Eye (tissue), 1 donor: ENCODE results near the gene HS3ST6.
"Not testable (repeated sequence)": the region's sequence is repeated elsewhere in the genome, so short reads cannot be mapped to it uniquely, and the experiment has no call there.

Source experiments
- DNase-seq: peaks from one replicate; pipeline ENCODE4 v3.0.0-alpha.2; 2015

HS3ST6 gene

DNA sequence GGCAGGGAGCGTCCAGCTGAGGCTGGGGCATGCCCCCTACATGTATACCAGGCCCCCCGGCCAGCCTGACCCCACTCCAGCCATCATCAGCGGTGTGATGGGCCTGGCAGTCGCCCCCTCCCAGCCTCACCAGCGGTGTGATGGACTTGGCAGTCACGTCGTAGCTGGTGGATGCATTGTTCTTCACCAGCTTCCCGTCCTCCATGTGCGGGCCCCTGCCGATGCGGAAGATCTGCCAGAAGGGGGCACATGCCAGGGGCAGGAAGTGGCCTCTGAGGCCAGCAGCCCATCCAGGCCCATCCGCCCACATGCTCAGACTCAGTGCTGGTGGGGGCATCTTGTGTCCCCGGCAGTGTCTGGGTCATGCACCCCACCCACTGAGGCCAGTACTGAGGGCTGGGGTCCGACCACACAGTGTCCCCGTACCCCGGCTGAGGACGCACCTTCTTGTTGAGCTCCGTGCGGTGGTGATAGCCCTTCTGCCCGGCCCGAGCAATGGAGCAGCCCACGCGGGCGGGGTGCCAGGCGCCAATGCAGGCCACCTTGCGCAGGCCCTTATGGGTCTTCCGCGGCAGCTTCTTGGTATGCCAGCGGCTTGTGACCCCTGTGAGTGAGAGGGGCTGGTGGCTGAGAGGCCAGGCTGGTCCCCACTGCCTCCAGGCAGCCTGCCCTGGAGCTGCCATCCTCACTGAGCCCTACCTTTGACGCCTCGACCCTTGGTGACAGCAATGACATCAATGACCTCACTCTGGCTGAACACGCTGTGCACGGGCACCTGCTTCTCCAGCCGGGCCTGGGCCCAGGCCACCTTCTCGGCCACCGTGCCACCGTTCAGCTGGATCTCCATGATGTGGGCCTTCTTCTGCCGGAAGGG, 28.5 kb upstream of the HS3ST6 start:
- DNase-seq = no peak

DNA sequence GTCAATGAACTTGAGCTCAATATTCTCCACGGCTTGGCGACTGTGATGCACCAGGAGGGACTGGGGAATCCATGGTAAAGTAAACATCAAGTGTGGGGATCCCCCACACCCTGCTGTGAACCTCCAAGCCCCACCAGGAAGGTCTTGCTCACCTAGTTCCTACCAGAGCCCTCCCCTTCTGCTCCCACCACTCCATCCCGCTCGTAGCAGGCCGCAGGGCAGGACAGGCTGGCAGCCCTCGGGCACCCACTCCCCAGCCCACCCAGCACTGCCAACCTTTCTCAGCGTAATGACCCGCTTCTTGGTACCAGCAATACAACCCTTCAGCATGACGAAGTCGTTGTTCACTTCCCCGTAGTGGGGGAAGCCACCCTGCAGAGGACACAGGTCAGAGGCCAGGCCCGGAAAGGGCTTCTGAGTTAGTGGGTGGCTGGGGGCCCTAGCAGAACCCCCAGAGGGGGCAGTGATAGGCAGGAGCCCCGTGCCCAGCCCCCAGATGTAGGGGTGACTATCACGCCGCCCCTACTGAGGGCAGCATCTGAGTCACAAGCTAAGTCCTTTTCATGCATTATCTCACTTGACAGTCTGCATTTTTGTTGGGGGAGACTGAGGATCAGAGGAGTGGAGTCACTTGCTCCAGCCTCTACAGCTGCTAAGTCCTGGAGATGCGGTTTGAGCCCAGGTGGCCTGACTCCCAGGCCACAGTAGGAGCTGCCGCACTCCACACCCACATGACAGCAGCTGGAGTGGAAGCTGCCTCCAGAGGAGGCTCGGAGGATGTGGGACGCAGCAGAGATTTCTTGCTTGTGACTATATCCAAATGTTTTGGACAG, 27.6 kb upstream of the HS3ST6 start:
- DNase-seq = no peak

- no peak for DNase-seq
These were observed 26.5 kb upstream of the HS3ST6 start for GRCh38 chr16:1944612-1945199.

DNA sequence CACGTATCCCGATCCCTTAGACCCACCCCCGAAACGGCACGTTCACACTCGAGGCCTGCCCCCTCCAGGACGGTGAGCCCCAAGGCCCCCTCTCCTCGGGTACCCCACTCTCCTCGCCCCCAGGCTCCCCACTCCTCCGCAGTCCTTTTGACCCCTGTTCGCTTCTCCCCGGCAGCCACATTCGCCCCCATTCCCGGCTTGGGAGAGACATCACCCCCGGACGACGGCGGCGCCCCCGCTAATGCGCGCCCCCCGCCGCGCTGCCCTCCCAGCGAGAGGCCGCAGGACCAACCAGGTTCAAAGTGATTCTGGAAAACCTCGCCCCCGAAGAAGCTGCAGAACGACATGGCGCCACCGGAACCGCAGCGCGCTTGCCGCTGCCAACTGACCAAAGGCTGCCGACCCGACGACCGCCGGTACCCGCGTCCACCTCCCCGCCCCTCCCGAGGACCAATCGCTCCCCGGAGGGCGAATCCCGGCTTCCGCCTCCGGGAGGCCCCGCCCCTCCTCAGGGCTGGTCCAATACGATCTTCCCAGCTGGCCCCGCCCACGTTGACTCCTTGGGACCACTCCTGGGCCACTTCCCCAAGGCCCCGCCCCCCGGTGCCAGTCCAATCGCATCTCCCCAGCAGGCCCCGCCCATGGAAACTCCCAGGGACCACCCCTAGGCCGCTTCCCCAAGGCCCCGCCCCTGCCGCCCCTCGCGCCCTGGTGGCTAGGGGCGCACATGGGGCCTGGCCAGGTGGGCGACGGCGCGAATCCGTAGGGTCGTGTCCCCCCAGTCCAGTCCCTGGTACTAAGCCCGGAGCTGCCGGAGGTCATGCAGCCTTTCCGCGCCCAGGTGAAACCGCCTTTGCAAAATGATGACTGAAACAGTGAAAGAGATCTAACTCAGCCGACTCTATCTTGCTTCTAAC, 24.9 kb upstream of the HS3ST6 start, which contains the start of gene MSRB1:
Gene MSRB1 (minus strand): TSS at position 390 of the 917 bp plus-strand sequence. CDS start 43 bp downstream, at position 347.
- DNase-seq = peak; percentile 99

GRCh38 chr16:1942047-1942809, 24.0 kb upstream of the HS3ST6 start:
- no peak for DNase-seq

- DNase-seq = no peak
These were observed 23.2 kb upstream of the HS3ST6 start for GRCh38 chr16:1941162-1942046.

DNA sequence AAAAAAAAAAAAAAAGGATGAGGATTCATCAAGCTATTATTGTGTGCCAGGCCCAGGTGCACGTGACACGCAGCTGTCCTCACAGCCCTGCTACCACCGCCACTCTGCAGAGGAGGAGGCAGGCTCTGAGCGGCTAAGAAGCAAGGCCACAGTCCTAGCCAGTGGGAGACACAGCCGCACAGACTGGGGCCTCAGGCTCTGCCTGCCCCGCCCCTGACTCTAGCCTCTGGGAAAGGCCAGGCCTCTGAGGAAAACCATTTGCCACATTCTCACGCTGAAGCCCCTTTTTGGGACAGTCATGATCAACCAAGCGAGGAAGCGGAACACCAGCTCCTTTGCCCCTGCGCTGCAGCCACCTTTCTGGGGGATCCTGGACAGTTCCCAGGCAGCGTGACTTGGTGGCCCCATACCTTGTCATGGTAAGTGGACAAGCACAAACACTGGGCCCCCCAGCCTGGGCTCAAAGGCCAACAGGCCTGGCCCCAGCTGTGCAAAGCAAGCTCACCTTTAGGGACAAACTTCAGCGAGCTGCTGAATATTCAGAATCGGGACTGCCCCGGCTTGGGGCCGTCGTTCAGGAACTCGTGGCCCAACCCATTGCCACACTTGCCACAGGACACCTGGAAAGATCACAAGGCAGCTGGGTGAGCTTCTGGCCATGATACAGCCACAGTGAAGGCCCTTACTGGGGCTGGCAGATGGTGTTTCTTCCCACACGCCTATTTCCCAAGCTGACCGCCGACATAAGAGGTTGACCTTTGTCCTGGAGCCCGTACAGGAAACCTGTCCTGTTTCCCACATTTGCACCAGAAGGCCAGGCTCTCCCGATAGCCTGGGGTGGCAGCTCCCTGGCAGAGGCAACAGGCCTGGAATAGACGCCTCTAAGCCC, 22.3 kb upstream of the HS3ST6 start:
- no peak for DNase-seq

- DNase-seq = not testable (repeated sequence)
These were observed 21.6 kb upstream of the HS3ST6 start for GRCh38 chr16:1939833-1940232.

DNA sequence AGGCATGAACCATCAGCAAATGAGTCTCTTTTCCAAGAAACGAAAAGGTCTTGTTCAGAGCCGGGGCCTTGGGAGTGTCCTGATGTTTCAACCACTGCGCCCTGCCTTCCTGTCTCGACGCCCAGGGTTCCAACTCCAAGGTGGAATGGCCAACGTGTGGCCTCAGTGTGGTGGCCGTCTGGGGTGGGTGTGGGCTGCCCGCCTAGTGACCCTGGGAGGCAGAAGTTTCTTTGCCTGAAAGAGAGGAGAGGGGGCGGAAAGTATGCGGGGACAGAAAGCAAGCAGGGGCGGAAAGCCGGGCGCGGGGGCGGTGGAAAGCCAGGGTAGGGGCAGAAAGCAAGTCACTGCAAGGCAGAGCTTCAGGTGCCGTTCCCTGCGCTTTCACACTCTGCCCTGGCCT, 20.7 kb upstream of the HS3ST6 start:
- DNase-seq = no peak

GRCh38 chr16:1938316-1938715, 20.1 kb upstream of the HS3ST6 start:
- no peak for DNase-seq

- DNase-seq = no peak
These were observed 18.8 kb upstream of the HS3ST6 start for GRCh38 chr16:1936945-1937479.

- no peak for DNase-seq
These were observed 15.0 kb upstream of the HS3ST6 start for GRCh38 chr16:1933097-1933661.

DNA sequence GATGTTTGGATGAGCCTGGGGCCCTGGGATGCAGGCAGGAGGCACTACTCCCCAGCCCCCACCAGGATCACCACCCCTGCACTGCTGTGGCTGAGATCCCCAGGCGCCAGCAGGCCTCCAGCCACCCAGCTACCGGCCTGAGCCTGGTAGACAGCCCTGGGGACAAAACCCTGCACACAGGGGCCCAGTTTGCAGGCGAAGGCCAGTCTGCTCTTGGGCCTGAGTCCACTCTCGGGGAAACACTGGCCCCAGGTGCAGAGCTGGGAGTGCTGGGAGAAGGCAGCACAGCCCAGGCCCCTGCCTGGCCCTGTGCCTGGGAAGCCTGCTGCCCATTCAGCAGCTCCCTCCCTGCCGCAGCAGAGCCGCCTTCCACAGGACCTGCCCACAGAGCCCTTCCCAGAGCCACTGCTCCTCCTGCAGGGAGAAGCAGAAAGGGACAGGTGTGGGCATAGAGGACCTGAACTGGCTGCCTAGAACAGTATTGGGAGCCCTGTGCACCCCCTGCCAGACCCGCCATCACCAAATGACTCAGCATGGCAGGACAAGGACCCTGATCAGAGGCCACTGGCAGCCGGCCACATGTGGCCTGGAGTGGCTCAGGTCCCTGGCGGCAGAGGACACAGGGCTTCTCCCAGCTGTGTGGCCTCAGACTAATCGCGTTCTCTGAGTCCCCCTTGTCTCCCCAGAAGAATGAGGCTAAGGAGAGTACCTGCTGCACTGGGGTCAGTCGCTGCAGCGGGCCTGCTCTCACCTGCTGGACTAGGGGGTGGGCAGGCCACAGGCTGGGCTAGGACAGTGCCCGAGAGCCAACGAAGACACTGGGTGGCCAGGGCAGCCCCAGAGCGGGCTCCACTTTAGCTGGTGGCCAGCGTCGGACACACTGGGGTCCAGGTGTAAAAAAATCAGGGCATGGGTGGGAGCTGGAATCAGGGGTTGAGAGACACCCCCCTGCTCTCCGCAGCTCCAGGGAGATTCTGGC, 14.1 kb upstream of the HS3ST6 start:
- DNase-seq = no peak

- DNase-seq = no peak
These were observed 12.1 kb upstream of the HS3ST6 start for GRCh38 chr16:1930338-1930720.

DNA sequence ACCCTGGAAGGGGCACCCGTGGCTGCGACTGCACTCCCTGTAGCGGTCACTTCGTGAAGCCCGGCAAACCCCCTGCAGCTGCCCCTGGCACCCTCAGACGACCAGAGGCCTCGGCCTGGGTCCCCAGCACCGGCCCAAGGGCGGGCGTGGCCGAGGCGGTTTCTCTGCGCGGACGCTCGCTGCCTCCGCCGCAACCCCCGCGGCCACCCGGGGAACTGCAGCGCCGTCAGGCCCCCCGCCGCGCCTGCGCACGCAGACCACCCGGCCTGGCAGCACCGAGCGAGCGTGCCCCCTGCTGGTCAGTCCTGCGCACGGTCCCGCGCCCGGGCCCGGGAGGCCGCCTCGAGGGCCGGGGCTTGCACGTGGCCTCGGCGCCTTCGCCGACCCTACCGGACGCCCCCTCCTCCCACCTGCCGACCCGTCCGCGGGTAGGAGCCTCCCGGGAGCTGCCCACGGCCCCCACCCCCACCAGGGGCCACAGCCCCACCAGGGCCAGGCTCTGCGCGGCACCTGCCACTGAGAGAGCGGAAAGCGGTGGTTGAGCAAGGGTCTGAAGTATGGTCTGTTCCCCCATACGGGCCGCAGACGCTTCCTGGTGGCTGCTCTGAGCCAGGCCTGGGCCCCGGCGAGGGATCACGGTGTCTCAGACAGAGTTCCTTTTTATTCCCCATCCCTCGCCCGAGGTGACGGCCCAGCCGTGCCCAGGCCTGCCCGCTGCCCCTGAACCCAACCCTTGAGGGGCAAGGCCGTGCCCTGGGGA, 11.5 kb upstream of the HS3ST6 start:
- DNase-seq = peak; percentile 95

GRCh38 chr16:1929105-1929504, 10.9 kb upstream of the HS3ST6 start:
- peak; percentile 60 for DNase-seq

DNA sequence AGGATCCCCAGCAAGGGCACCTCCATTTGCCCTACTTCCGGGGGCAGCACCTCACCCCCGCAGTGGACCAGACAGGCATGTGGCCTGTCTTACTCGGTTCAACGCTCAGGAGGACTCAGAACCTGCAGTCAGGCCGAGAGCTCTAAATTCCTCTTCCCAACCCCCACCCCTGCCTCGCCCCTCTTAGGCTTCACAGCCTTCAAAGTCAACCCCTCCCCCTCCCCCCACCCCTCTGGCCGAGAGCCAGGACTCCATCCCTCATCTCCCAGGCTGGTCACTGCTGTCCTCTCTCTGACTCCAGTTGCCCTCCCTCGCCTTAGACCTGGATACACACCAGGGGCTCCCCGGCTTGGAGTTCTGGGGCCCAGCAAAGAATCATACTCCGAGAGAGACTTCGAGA, 8.1 kb upstream of the HS3ST6 start:
- no peak for DNase-seq
